Natural killer cell (primary cell): Measurements from ENCODE around the gene SENP7. TPM values are rescaled to one million over a fixed set of nuclear protein-coding genes. Genes with fewer than 3 reads are reported as not detected.
"Not testable (repeated sequence)": the region's sequence is repeated elsewhere in the genome, so short reads cannot be mapped to it uniquely, and the experiment has no call there.

Source experiments
- ATAC-seq, 3 donors: fragments of 150-1000 bp in 2 of 3; fragments of 200-7000 bp in 1 of 3; cut with Tn5 transposase; 1 replicate in 1 of 3; 2 replicates in 2 of 3; pipeline ENCODE4 v1.10.0; 2021; ENCODE audit warnings: mild to moderate bottlenecking in 2 of 3, moderate library complexity in 2 of 3
- DNase-seq, 2 donors: peaks; one replicate each; pipeline versions ENCODE4 v3.0.0 to v3.0.0-alpha.2; 2013 to 2021; ENCODE audit warnings: mixed read lengths in 1 of 2
- H3K27ac ChIP-seq: one replicate; pipeline ENCODE4 v1.5.1; 2013; ENCODE audit warnings: mild to moderate bottlenecking, low read length
- H3K27me3 ChIP-seq: one replicate; pipeline ENCODE4 v1.6.1; 2013; ENCODE audit warnings: low read length; ENCODE audit not compliant: control insufficient read depth, insufficient read depth
- H3K36me3 ChIP-seq: one replicate; pipeline ENCODE4 v1.6.1; 2013; ENCODE audit warnings: low read length; ENCODE audit not compliant: control insufficient read depth, insufficient read depth
- H3K4me1 ChIP-seq: one replicate; pipeline ENCODE4 v1.6.1; 2013; ENCODE audit warnings: low read length; ENCODE audit not compliant: control insufficient read depth, insufficient read depth
- H3K4me3 ChIP-seq: one replicate; pipeline ENCODE4 v1.5.1; 2013; ENCODE audit warnings: low read length
- H3K9me3 ChIP-seq: one replicate; pipeline ENCODE4 v1.6.1; 2013; ENCODE audit warnings: low read length; ENCODE audit not compliant: control insufficient read depth, insufficient read depth
- H3K27ac Mint-ChIP-seq, 2 donors: one replicate each; pipeline ENCODE4 v1.8.0; 2022; ENCODE audit warnings: mild to moderate bottlenecking in 2 of 2, mixed read lengths in 2 of 2, moderate library complexity in 1 of 2
- H3K27me3 Mint-ChIP-seq, 2 donors: one replicate each; pipeline ENCODE4 v1.8.0; 2022; ENCODE audit warnings: low read depth in 2 of 2, mixed read lengths in 2 of 2
- H3K36me3 Mint-ChIP-seq: one replicate; pipeline ENCODE4 v1.8.0; 2022; ENCODE audit warnings: mixed read lengths
- H3K4me1 Mint-ChIP-seq, 2 donors: one replicate each; pipeline ENCODE4 v1.8.0; 2022; ENCODE audit warnings: mixed read lengths in 2 of 2
- H3K4me3 Mint-ChIP-seq: one replicate; pipeline ENCODE4 v1.8.0; 2022; ENCODE audit warnings: mild to moderate bottlenecking, moderate library complexity, mixed read lengths
- H3K9me3 Mint-ChIP-seq, 2 donors: one replicate each; pipeline ENCODE4 v1.8.0; 2022; ENCODE audit warnings: mixed read lengths in 2 of 2
- WGBS: methylation state at CpG from one replicate; pipeline ENCODE4 v1.1.7; 2013; ENCODE audit warnings: missing lambda C conversion rate; ENCODE audit not compliant: insufficient coverage; 5-methylcytosine and 5-hydroxymethylcytosine counted together
- intact Hi-C: fragments of 100-400 bp; cut with micrococcal nuclease; formaldehyde crosslinking; loops from one replicate; pipeline ENCODE4 v1.14.2; 2022
- total RNA-seq, 4 donors: library from RNA; stranded (reverse); fragments of 120-200 nt in 1 of 4; gene quantifications; one replicate each; pipeline versions ENCODE4 v1.2.3 to v1.2.4, GENCODE V29; 2013 to 2022
- TF ChIP-seq, protein P1 (sequence below): fragments of 200-600 bp; IDR thresholded peaks from one replicate; pipeline ENCODE4 v1.8.0; 2022; ENCODE audit warnings: antibody characterized with exemption

Gene SENP7, protein sequence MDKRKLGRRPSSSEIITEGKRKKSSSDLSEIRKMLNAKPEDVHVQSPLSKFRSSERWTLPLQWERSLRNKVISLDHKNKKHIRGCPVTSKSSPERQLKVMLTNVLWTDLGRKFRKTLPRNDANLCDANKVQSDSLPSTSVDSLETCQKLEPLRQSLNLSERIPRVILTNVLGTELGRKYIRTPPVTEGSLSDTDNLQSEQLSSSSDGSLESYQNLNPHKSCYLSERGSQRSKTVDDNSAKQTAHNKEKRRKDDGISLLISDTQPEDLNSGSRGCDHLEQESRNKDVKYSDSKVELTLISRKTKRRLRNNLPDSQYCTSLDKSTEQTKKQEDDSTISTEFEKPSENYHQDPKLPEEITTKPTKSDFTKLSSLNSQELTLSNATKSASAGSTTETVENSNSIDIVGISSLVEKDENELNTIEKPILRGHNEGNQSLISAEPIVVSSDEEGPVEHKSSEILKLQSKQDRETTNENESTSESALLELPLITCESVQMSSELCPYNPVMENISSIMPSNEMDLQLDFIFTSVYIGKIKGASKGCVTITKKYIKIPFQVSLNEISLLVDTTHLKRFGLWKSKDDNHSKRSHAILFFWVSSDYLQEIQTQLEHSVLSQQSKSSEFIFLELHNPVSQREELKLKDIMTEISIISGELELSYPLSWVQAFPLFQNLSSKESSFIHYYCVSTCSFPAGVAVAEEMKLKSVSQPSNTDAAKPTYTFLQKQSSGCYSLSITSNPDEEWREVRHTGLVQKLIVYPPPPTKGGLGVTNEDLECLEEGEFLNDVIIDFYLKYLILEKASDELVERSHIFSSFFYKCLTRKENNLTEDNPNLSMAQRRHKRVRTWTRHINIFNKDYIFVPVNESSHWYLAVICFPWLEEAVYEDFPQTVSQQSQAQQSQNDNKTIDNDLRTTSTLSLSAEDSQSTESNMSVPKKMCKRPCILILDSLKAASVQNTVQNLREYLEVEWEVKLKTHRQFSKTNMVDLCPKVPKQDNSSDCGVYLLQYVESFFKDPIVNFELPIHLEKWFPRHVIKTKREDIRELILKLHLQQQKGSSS
- 10 to 100 TPM; 41.4 to 60.6 (median 52.7) TPM for total RNA-seq
- 79.2 TPM for total RNA-seq (2013)

DNA sequence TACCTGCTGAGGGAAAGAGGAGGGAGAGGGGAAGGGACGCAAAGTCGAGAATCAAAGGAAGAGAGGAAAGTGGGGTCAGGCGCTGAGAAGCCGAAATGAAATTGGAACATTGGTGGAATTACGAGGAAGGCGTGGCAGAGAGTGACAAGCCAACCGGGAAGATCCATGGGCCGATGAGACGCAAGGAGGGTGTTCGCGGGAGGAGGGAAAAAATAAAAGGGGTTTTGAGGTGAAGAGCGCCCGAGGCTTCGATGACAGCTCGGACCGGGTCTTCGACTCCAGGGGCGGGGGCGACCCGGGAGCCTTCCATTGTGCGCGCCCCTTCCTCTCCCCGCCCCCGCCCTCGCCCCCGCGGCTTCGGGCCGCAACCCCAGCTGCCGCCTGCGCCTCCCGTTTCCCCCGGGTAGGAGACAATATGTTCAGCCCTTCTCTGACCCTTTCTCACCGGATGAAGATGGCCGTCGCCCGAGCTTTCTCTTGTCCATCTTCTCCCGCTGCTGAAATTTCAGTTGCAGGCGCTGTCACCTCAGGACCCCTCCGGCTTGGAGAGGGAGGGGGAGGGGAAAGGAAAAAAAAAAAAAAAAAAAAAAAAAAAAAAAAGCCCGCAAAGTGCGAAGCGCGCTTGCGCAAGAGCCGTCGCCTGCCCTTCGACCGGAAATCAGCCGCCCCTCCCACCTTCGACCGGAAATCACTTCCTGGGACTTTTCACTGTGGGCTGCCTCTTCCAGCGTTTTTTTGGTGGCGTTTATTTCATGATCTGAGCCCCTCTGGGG lies at the start of gene SENP7:
SENP7 (minus strand) TSS at position 567 of the 773 bp plus-strand sequence; CDS start at position 485, 82 bp downstream.
- peak within 1 kb of the TSS; percentile 96 to 99 for H3K27ac Mint-ChIP-seq
- peaks cover 36 to 44% of the 10 kb centered on the region in 2 donors for H3K4me1 Mint-ChIP-seq
- DNase-seq (peak; percentile 65 to 91), ATAC-seq (peak; percentile 59 to 74 (median 73))
- peaks cover 5% of the 10 kb centered on the region for H3K36me3 Mint-ChIP-seq
- TF ChIP-seq, protein P1, sequence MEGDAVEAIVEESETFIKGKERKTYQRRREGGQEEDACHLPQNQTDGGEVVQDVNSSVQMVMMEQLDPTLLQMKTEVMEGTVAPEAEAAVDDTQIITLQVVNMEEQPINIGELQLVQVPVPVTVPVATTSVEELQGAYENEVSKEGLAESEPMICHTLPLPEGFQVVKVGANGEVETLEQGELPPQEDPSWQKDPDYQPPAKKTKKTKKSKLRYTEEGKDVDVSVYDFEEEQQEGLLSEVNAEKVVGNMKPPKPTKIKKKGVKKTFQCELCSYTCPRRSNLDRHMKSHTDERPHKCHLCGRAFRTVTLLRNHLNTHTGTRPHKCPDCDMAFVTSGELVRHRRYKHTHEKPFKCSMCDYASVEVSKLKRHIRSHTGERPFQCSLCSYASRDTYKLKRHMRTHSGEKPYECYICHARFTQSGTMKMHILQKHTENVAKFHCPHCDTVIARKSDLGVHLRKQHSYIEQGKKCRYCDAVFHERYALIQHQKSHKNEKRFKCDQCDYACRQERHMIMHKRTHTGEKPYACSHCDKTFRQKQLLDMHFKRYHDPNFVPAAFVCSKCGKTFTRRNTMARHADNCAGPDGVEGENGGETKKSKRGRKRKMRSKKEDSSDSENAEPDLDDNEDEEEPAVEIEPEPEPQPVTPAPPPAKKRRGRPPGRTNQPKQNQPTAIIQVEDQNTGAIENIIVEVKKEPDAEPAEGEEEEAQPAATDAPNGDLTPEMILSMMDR = no peak
- no peaks in the 10 kb centered on the region for H3K9me3 Mint-ChIP-seq
- peaks cover 0 to 5% of the 10 kb centered on the region in 2 donors for H3K27me3 Mint-ChIP-seq
- peak within 1 kb of the TSS; percentile 98 for H3K4me3 Mint-ChIP-seq
- WGBS = under 1% methylated on average over 53 of the region's 54 CpGs
- intact Hi-C loops = loop anchor here (1.0 to 10.0 kb wide), 2 partner anchors 48 to 128 kb away; partner anchors contain the start of gene TRMT10C
- Histone ChIP-seq H3K9me3 (no peaks in the 10 kb centered on the region), H3K4me3 (peak within 1 kb of the TSS; percentile 89), H3K4me1 (peaks cover 11% of the 10 kb centered on the region), H3K27ac (peak within 1 kb of the TSS; percentile 90), H3K27me3 (no peaks in the 10 kb centered on the region), H3K36me3 (no peaks in the 10 kb centered on the region)

DNA sequence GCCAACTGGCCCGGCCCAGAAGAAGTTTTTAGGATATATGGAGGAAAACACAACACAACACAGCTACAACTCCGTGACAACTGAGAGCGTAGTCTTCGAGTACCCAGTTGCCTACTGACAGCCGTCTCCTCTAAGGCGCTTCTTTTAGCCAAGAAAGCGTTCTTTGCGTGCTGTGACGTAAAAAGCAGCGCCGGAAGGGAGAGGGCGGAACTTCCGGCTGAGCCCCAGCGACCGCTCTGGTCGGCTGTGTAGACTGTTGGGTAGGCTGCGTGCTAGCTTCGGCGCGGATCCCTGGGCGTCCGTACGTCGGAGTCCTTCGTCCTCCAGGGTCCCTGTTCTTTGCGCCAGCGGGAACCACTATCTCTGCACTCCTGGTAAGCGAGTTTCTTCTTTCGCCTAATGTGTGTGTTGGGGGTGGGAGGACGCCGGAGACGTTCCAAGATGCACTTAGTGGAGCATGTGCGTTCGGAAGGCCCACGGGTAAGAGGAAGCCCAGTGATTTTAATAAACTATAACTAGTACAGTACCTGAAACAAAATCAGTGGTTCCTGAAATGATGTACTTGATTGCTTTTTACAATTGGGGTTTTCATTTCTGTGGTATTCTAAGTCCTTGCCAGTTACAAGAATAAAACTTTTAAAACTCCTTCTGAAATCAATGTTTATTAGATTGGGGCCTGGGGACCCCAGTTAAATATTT lies 48.8 kb upstream of the SENP7 start, which contains the start of gene TRMT10C:
TRMT10C (plus strand) TSS at position 239 of the 699 bp plus-strand sequence. CDS start 2,914 bp downstream, outside the sequence.
- ATAC-seq (peak; percentile 96 to 97 (median 96)), DNase-seq (peak; percentile 89 to 97)
- Histone ChIP-seq H3K36me3 (peaks cover 14% of the 10 kb centered on the region), H3K9me3 (no peaks in the 10 kb centered on the region), H3K4me3 (peak within 1 kb of the TSS; percentile 91), H3K4me1 (peaks cover 13% of the 10 kb centered on the region), H3K27me3 (peaks cover 9% of the 10 kb centered on the region), H3K27ac (peak within 1 kb of the TSS; percentile 91)
- TF ChIP-seq, protein P1 = no peak
- peaks cover 7 to 12% of the 10 kb centered on the region in 2 donors for H3K27me3 Mint-ChIP-seq
- no peaks in the 10 kb centered on the region for H3K36me3 Mint-ChIP-seq
- under 1% methylated on average over 28 of the region's 35 CpGs for WGBS
- H3K4me1 Mint-ChIP-seq = peaks cover 18 to 20% of the 10 kb centered on the region in 2 donors
- peak within 1 kb of the TSS; percentile 87 to 91 for H3K27ac Mint-ChIP-seq
- peak within 1 kb of the TSS; percentile 94 for H3K4me3 Mint-ChIP-seq
- H3K9me3 Mint-ChIP-seq = no peaks in the 10 kb centered on the region
- intact Hi-C loops = loop anchor here (1.0 kb wide), 2 partner anchors 12 to 48 kb away; partner anchors contain the start of gene SENP7

DNA sequence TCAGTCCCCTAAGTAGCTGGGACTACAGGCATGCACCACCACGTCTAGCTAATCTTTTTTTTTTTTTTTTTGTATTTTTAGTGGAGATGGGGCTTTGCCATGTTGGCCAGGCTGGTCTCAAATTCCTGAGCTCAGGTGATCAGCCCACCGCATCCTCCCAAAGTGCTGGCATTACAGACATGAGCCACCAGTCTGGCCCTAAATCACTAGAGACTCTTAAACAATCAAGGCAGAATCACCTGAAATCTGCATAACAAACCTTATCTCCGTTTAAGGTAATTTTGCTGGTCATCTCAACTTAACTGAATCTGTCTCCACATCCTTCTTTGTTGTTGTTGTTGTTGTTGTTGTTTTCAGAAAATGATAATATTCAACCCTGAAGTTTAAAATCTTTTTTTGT lies 43.1 kb upstream of the SENP7 start:
- TF ChIP-seq, protein P1 = no peak
- Histone ChIP-seq H3K27me3 (peaks cover 9% of the 10 kb centered on the region), H3K4me3 (no peak overlapping the region), H3K36me3 (no peaks in the 10 kb centered on the region), H3K4me1 (no peaks in the 10 kb centered on the region), H3K27ac (no peak overlapping the region), H3K9me3 (no peaks in the 10 kb centered on the region)
- ATAC-seq = no peak
- intact Hi-C loops = no loop called here
- 92% methylated on average over 1 of the region's 3 CpGs for WGBS
- Mint-ChIP-seq H3K4me1 (peaks cover 4 to 5% of the 10 kb centered on the region in 2 donors), H3K9me3 (no peaks in the 10 kb centered on the region), H3K27me3 (peaks cover 15 to 18% of the 10 kb centered on the region in 2 donors), H3K4me3 (no peak overlapping the region), H3K36me3 (no peaks in the 10 kb centered on the region), H3K27ac (no peak overlapping the region)
- no peak for DNase-seq

DNA sequence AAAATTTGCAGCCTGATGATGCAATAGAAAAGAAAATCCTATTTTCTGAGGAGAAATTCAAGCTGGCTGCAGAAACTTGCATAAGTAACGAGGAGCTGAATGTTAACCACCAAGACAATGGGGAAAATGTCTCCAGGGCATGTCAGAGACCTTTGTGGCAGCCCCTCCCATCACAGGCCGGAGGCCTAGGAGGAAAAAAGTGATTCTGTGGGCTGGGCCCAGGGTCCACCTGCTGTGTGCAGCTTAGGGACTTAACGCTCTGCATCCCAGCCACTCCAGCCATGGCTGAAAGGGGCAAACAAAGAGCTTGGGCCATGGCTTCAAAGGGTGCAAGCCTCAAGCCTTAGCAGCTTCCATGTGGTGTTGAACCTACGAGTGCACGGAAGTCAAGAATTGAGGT lies 40.4 kb upstream of the SENP7 start:
- H3K4me3 Mint-ChIP-seq, H3K4me1 Mint-ChIP-seq, intact Hi-C loops, H3K4me3 ChIP-seq, H3K27ac Mint-ChIP-seq, H3K36me3 ChIP-seq, H3K4me1 ChIP-seq, H3K9me3 Mint-ChIP-seq, H3K36me3 Mint-ChIP-seq, H3K27ac ChIP-seq, H3K27me3 Mint-ChIP-seq, ATAC-seq, DNase-seq, H3K9me3 ChIP-seq, H3K27me3 ChIP-seq: not testable (repeated sequence)
- WGBS = 92% methylated on average over 5 of the region's 5 CpGs
